Kidney (tissue), 14 donors: ENCODE measurements around the gene WFDC1. TPM values are rescaled to one million over a fixed set of nuclear protein-coding genes. Genes with fewer than 3 reads are reported as not detected.

Experiments used
- DNase-seq, 5 donors: peaks; one replicate each; pipeline ENCODE4 v3.0.0-alpha.2; 2013 to 2020
- FAIRE-seq: peaks from 2 replicates; lab custom pipeline; 2012; peaks lifted over from hg19 to GRCh38; lab: Jason Lieb, UNC
- H3K27ac ChIP-seq, 2 donors: one replicate each; pipeline ENCODE4 v1.7.0; 2013; ENCODE audit warnings: low read depth in 2 of 2, low read length in 2 of 2, inconsistent platforms in 1 of 2
- H3K27me3 ChIP-seq: one replicate; pipeline ENCODE4 v1.7.1; 2013; ENCODE audit warnings: low read length, inconsistent platforms; ENCODE audit not compliant: control insufficient read depth, insufficient read depth
- H3K36me3 ChIP-seq, 3 donors: one replicate each; pipeline versions ENCODE4 v1.7.0 to v1.7.1; 2013; ENCODE audit warnings: low read length in 3 of 3, control low read depth in 1 of 3, inconsistent platforms in 1 of 3; ENCODE audit not compliant: insufficient read depth in 3 of 3, control insufficient read depth in 2 of 3
- H3K4me1 ChIP-seq, 3 donors: one replicate each; pipeline versions ENCODE4 v1.7.0 to v1.7.1; 2013; ENCODE audit warnings: low read length in 3 of 3, inconsistent platforms in 1 of 3, low read depth in 1 of 3; ENCODE audit not compliant: control insufficient read depth in 2 of 3, insufficient read depth in 2 of 3
- H3K4me3 ChIP-seq, 3 donors: one replicate each; pipeline versions ENCODE4 v1.7.0 to v1.8.1; 2013; ENCODE audit warnings: low read length in 3 of 3, control low read depth in 1 of 3, inconsistent platforms in 1 of 3
- H3K9ac ChIP-seq, 3 donors: one replicate each; pipeline versions ENCODE4 v1.7.0 to v1.7.1; 2013; ENCODE audit warnings: low read length in 3 of 3, control low read depth in 1 of 3, inconsistent platforms in 1 of 3
- H3K9me3 ChIP-seq, 3 donors: one replicate each; pipeline versions ENCODE4 v1.7.0 to v1.7.1; 2013; ENCODE audit warnings: low read length in 3 of 3, control low read depth in 1 of 3, inconsistent platforms in 1 of 3; ENCODE audit not compliant: control insufficient read depth in 2 of 3, insufficient read depth in 1 of 3
- CTCF ChIP-seq: IDR thresholded peaks from 3 replicates; pipeline ENCODE4 v1.5.1; 2012; ENCODE audit warnings: mild to moderate bottlenecking, moderate library complexity, borderline replicate concordance; ENCODE audit not compliant: insufficient read depth; ENCODE audit errors: extremely low read depth
- intact Hi-C: fragments of 100-400 bp; cut with DNase I; formaldehyde crosslinking; loops from one replicate; pipeline ENCODE4 v1.11.1; 2022
- polyA plus RNA-seq: library from polyadenylated mRNA; stranded (reverse); fragments of 350-450 nt; fragmentation: Illumina TruSeq; extraction: RNeasy Lipid Tissue Mini Kit (QIAGEN cat#74804); gene quantifications from one replicate; pipeline ENCODE4 v1.2.3, GENCODE V29; 2014; ENCODE audit warnings: low read depth, low replicate concordance; ENCODE audit not compliant: insufficient read depth
- total RNA-seq: library from RNA; stranded (reverse); fragmentation: NEBNext Ultra II Directional; extraction: Animal tissue kit (Norgen Biotek cat#: 25700); gene quantifications from one replicate; pipeline ENCODE4 v1.2.1, GENCODE V29; 2021
- donor health status: control.
- donor health status: control.
- donor health status: control.
- donor health status: control.
- donor health status: control.
- donor health status: DM: yes; HTN: yes; CAD: no.
- donor health status: Normal renal cell carcinoma (clear cell type).

Gene WFDC1
- total and polyA plus RNA-seq, 2 donors from 2014 or later, result 11.1 to 34.8 TPM

GRCh38 chr16:84347161-84347560, 52.5 kb downstream of the WFDC1 start:
- Histone ChIP-seq H3K9ac (no peak overlapping the region), H3K9me3 (no peaks in the 10 kb centered on the region), H3K27me3 (no peaks in the 10 kb centered on the region), H3K4me3 (no peak overlapping the region), H3K4me1 (peaks cover 0 to 13% (median 7%) of the 10 kb centered on the region in 3 donors), H3K27ac (no peak overlapping the region), H3K36me3 (no peaks in the 10 kb centered on the region)
- no peak for TF ChIP-seq CTCF
- DNase-seq, result no peak
- no peak for FAIRE-seq
- intact Hi-C loops, result no loop called here

GRCh38 chr16:84348386-84348888, 53.8 kb downstream of the WFDC1 start:
- intact Hi-C loops, result no loop called here
- FAIRE-seq (no peak), DNase-seq (no peak)
- H3K27ac ChIP-seq, result no peak overlapping the region
- no peaks in the 10 kb centered on the region for H3K9me3 ChIP-seq
- H3K4me3 ChIP-seq, result no peak overlapping the region
- H3K27me3 ChIP-seq, result no peaks in the 10 kb centered on the region
- H3K4me1 ChIP-seq, result peaks cover 0 to 13% (median 7%) of the 10 kb centered on the region in 3 donors
- H3K9ac ChIP-seq, result no peak overlapping the region
- TF ChIP-seq CTCF, result no peak
- H3K36me3 ChIP-seq, result no peaks in the 10 kb centered on the region

- H3K27me3 ChIP-seq, result no peaks in the 10 kb centered on the region
- H3K27ac ChIP-seq, result peak overlapping the region in 1 of 2 donors; percentile 67
- intact Hi-C loops, result no loop called here
- no peak for TF ChIP-seq CTCF
- H3K4me1 ChIP-seq, result peaks cover 0 to 11% (median under 1%) of the 10 kb centered on the region in 3 donors
- H3K36me3 ChIP-seq, result no peaks in the 10 kb centered on the region
- FAIRE-seq (no peak), DNase-seq (peak in 1 of 5 donors; percentile 45)
- H3K9ac ChIP-seq, result no peak overlapping the region
- no peak overlapping the region for H3K4me3 ChIP-seq
- no peaks in the 10 kb centered on the region for H3K9me3 ChIP-seq
Observed at GRCh38 chr16:84349862-84350684, 55.4 kb downstream of the WFDC1 start.
